HepG2 (cell line): ENCODE measurements around the gene ARL5A. TPM values are rescaled to one million over a fixed set of nuclear protein-coding genes. Genes with fewer than 3 reads are reported as not detected.

Source experiments
- PRDM4 ChIP-seq: sonication (generic); formaldehyde crosslinking; IDR thresholded peaks from 2 replicates; pipeline ENCODE4 v1.9.0; 2021; ENCODE audit warnings: missing genetic modification reagents, borderline replicate concordance
- SKIL ChIP-seq: sonication (generic); formaldehyde crosslinking; IDR thresholded peaks from 2 replicates; pipeline ENCODE4 v1.8.0; 2022; ENCODE audit warnings: missing genetic modification reagents, mild to moderate bottlenecking, moderate library complexity, borderline replicate concordance
- ZKSCAN5 ChIP-seq: sonication (generic); formaldehyde crosslinking; IDR thresholded peaks from 2 replicates; pipeline ENCODE4 v1.5.1; 2020; ENCODE audit warnings: mild to moderate bottlenecking, missing genetic modification reagents
- ZNF335 ChIP-seq: sonication (generic); formaldehyde crosslinking; IDR thresholded peaks from 2 replicates; pipeline ENCODE4 v1.4.0; 2020; ENCODE audit warnings: missing genetic modification reagents
- ZNF577 ChIP-seq: sonication (generic); formaldehyde crosslinking; IDR thresholded peaks from 2 replicates; pipeline ENCODE4 v1.4.0; 2020; ENCODE audit warnings: mild to moderate bottlenecking, low read depth, missing genetic modification reagents, borderline replicate concordance
- ZNF713 ChIP-seq: sonication (generic); formaldehyde crosslinking; IDR thresholded peaks from 2 replicates; pipeline ENCODE4 v1.4.0; 2020; ENCODE audit warnings: mild to moderate bottlenecking, missing genetic modification reagents
- polyA plus RNA-seq, 8 experiments: library from polyadenylated mRNA; depleted of rRNA in 3 of 8; stranded (reverse) in 7 of 8; unstranded in 1 of 8; fragments of >200 nt; fragmentation: Illumina TruSeq in 4 of 8; extraction: Trizol in 4 of 8; gene quantifications; 2 replicates each; pipeline versions ENCODE4 v1.2.1 to v1.2.3, GENCODE V29; 2011 to 2016; ENCODE audit warnings: low read depth in 4 of 8, missing spikeins in 1 of 8, mixed read lengths in 1 of 8; ENCODE audit not compliant: insufficient read depth in 1 of 8
- total RNA-seq, 5 experiments: library from RNA; depleted of rRNA; stranded (reverse); fragments of >200 nt; fragmentation: Illumina TruSeq; extraction: Trizol; gene quantifications; 2 replicates each; pipeline ENCODE4 v1.2.3, GENCODE V29; 2016; ENCODE audit warnings: low read depth in 1 of 5
- TF ChIP-seq, protein P1 (sequence below): sonication (generic); formaldehyde crosslinking; IDR thresholded peaks from 2 replicates; pipeline ENCODE4 v1.5.0; 2020; ENCODE audit warnings: missing genetic modification reagents, mild to moderate bottlenecking, borderline replicate concordance

The ARL5A gene
- total and polyA plus RNA-seq, 2 of the 13 experiments (the other 11 are each of a cell fraction or from before 2014, with no cell fraction given), result 47.5 to 149 TPM

DNA sequence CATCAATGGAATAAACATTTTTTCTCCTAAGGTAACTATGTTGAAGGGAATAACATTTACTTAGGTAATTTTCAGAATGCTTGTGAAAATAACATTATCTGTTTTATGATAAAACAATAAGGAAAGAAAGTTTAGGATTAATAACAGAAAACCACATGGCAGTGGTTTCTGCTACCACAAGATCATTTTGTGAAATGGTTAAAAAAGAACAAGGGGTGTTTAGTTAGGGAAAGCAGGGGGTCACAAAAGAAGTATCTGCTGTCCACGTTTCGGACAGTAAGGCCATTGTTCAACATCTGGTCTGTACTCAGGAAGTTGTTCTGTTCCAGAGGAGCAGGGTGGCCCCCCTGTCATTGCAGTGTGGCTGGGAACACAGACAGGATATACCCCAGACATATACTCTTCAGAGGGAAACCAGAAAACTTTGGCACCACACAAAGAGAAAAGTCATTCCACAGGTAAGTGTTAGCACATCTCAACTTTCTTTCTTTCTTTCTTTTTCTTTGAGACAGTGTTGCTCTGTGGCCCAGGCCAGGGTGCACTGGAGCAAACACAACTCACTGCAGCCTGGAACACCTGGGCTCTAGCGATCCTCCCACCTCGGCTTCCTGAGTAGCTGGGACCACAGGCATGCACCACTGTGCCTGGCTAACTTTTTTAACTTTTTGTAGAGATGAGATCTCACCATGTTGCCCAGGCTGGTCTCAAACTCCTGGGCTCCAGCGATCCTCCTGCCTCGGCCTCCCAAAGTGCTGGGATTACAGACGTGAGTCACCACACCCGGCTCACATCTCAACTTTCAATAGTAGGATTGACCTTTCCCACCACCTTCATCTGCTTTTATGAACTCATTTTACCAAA, 14.8 kb upstream of the ARL5A start (continued):
- TF ChIP-seq ZNF713 (CRISPR knock-in tag), result no peak
- TF ChIP-seq ZNF577, result no peak
- TF ChIP-seq SKIL (CRISPR knock-in tag), result peak; percentile 97
- no peak for TF ChIP-seq ZNF335 (CRISPR knock-in tag)
- TF ChIP-seq PRDM4, result no peak
- TF ChIP-seq ZKSCAN5 (CRISPR knock-in tag), result no peak
- TF ChIP-seq, protein P1, sequence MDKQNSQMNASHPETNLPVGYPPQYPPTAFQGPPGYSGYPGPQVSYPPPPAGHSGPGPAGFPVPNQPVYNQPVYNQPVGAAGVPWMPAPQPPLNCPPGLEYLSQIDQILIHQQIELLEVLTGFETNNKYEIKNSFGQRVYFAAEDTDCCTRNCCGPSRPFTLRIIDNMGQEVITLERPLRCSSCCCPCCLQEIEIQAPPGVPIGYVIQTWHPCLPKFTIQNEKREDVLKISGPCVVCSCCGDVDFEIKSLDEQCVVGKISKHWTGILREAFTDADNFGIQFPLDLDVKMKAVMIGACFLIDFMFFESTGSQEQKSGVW (CRISPR knock-in tag), result no peak
